ENCODE results near the gene SPRED2.
A peak's percentile ranks its signal among the peaks of the same experiment; 100 is the strongest.
"Not testable (repeated sequence)": the region's sequence is repeated elsewhere in the genome, so short reads cannot be mapped to it uniquely, and the experiment has no call there.

SPRED2 gene

GRCh38 chr2:65334714-65335113 is 97.7 kb downstream of the SPRED2 start:
- no peak for DNase-seq

- no peak for DNase-seq
Observed at GRCh38 chr2:65331336-65332025, 100.9 kb downstream of the SPRED2 start.

GRCh38 chr2:65329525-65329924 is 102.9 kb downstream of the SPRED2 start:
- DNase-seq = no peak

- no peak for DNase-seq
Observed at GRCh38 chr2:65326276-65326675, 106.1 kb downstream of the SPRED2 start.

- no peak for DNase-seq
Observed at GRCh38 chr2:65325066-65325465, 107.3 kb downstream of the SPRED2 start.

- no peak for DNase-seq
Observed at GRCh38 chr2:65320946-65321345, 111.5 kb downstream of the SPRED2 start.

GRCh38 chr2:65320042-65320725 is 112.2 kb downstream of the SPRED2 start:
- no peak for DNase-seq

GRCh38 chr2:65319674-65320041 is 112.7 kb downstream of the SPRED2 start:
- DNase-seq = no peak

GRCh38 chr2:65319072-65319673 is 113.2 kb downstream of the SPRED2 start:
- DNase-seq = no peak

GRCh38 chr2:65317841-65318240 is 114.6 kb downstream of the SPRED2 start:
- DNase-seq = no peak

- DNase-seq = not testable (repeated sequence)
Observed at GRCh38 chr2:65317351-65317750, 115.0 kb downstream of the SPRED2 start.

GRCh38 chr2:65316072-65316471 is 116.3 kb downstream of the SPRED2 start:
- no peak for DNase-seq

- no peak for DNase-seq
Observed at GRCh38 chr2:65314801-65315441, 117.5 kb downstream of the SPRED2 start.

- no peak for DNase-seq
Observed at GRCh38 chr2:65313954-65314256, 118.5 kb downstream of the SPRED2 start.

- no peak for DNase-seq
Observed at GRCh38 chr2:65313126-65313953, 119.1 kb downstream of the SPRED2 start.

- no peak for DNase-seq
Observed at GRCh38 chr2:65311596-65311995, 120.8 kb downstream of the SPRED2 start.

- no peak for DNase-seq
Observed at GRCh38 chr2:65311049-65311448, 121.3 kb downstream of the SPRED2 start.

- no peak for DNase-seq
Observed at GRCh38 chr2:65309699-65310098, 122.7 kb downstream of the SPRED2 start.

- DNase-seq = no peak
Observed at GRCh38 chr2:65305934-65306333, 126.5 kb downstream of the SPRED2 start.

- DNase-seq = peak; percentile 38
Observed at GRCh38 chr2:65300761-65301711, 131.4 kb downstream of the SPRED2 start.

GRCh38 chr2:65300134-65300760 is 132.2 kb downstream of the SPRED2 start:
- no peak for DNase-seq
